K562 (cell line): Measurements from ENCODE around the gene HSD17B2. TPM values are rescaled to one million over a fixed set of nuclear protein-coding genes. Genes with fewer than 3 reads are reported as not detected.
A peak's percentile ranks its signal among the peaks of the same experiment; 100 is the strongest.

Experiments
- ATAC-seq: fragments of 200-7000 bp; cut with Tn5 transposase; 3 replicates; pipeline ENCODE4 v1.9.1; 2020; ENCODE audit warnings: moderate library complexity
- BruUV-seq: library from RNA; stranded (reverse); fragments of 400-500 nt; replicated peaks from 2 replicates; lab custom pipeline; 2021; lab: Mats Ljungman, UMichigan
- CTCF ChIA-PET: fragments of 300-600 bp; formaldehyde crosslinking; extraction: SDS; loops from one replicate; lab custom pipeline; 2021; ENCODE audit warnings: low intra/inter-chr PET ratio; lab: Yijun Ruan, JAX
- POLR2A ChIA-PET: fragments of 300-600, 350-650 bp; sonication (Branson Sonifier 250); formaldehyde crosslinking; extraction: SDS; loops from one replicate; lab custom pipeline; 2021; ENCODE audit warnings: antibody characterized with exemption, inconsistent platforms; lab: Yijun Ruan, JAX
- DNase-seq, 4 experiments: peaks; one replicate each; pipeline versions ENCODE4 v3.0.0 to v3.0.0-alpha.2; 2011 to 2018; ENCODE audit warnings: low spot score in 3 of 4, mixed read lengths in 3 of 4; ENCODE audit errors: extremely low read depth in 1 of 4
- FAIRE-seq: peaks from 2 replicates; lab custom pipeline; 2011; peaks lifted over from hg19 to GRCh38; lab: Jason Lieb, UNC
- H2AFZ ChIP-seq: 2 replicates; pipeline ENCODE4 v1.6.0; 2011; ENCODE audit warnings: low read depth, low read length, control low read depth, inconsistent platforms
- H3K27ac ChIP-seq: fragments of 200-600 bp; 3 replicates; pipeline ENCODE4 v1.8.0; 2011; ENCODE audit warnings: low read depth, mild to moderate bottlenecking, control low read depth, inconsistent platforms, low read length, moderate library complexity, mixed read lengths; ENCODE audit errors: extremely low read depth
- H3K27me3 ChIP-seq, 2 experiments: fragments of 300-600 bp in 1 of 2; 2 replicates in 1 of 2; 3 replicates in 1 of 2; pipeline versions ENCODE4 v1.6.0 to v1.8.0; 2011; ENCODE audit warnings: inconsistent platforms in 2 of 2, low read length in 2 of 2, mild to moderate bottlenecking in 1 of 2, mixed read lengths in 1 of 2, moderate library complexity in 1 of 2; ENCODE audit not compliant: control insufficient read depth in 2 of 2, insufficient read depth in 2 of 2
- H3K36me3 ChIP-seq: fragments of 300-600 bp; 3 replicates; pipeline ENCODE4 v1.8.0; 2011; ENCODE audit warnings: mild to moderate bottlenecking, low read length, inconsistent platforms; ENCODE audit not compliant: control insufficient read depth, insufficient read depth
- H3K4me1 ChIP-seq, 2 experiments: fragments of 200-600 bp in 1 of 2; replicated peaks in 1 of 2; 2 replicates in 1 of 2; 3 replicates in 1 of 2; pipeline versions ENCODE4 v1.5.1 to v1.8.0; 2011; ENCODE audit warnings: inconsistent platforms in 2 of 2, low read length in 2 of 2, mild to moderate bottlenecking in 1 of 2, mixed read lengths in 1 of 2, moderate library complexity in 1 of 2; ENCODE audit not compliant: control insufficient read depth in 2 of 2, insufficient read depth in 2 of 2
- H3K4me2 ChIP-seq: 2 replicates; pipeline ENCODE4 v1.6.1; 2011; ENCODE audit warnings: low read length, control low read depth, inconsistent platforms, mixed read lengths; ENCODE audit not compliant: insufficient read depth
- H3K4me3 ChIP-seq: fragments of 200-600 bp; sonication (generic), shearing (Covaris generic); 2 replicates; pipeline ENCODE4 v1.5.1; 2016; ENCODE audit warnings: control low read depth, inconsistent platforms
- H3K79me2 ChIP-seq: fragments of 200-600 bp; 3 replicates; pipeline ENCODE4 v1.8.0; 2011; ENCODE audit warnings: low read length, inconsistent platforms; ENCODE audit not compliant: control insufficient read depth, insufficient read depth
- H3K9ac ChIP-seq, 2 experiments: 2 replicates each; pipeline versions ENCODE4 v1.6.0 to v1.6.1; 2011; ENCODE audit warnings: low read depth in 2 of 2, low read length in 2 of 2, control low read depth in 1 of 2, inconsistent platforms in 1 of 2, mild to moderate bottlenecking in 1 of 2, mixed read lengths in 1 of 2; ENCODE audit not compliant: insufficient read depth in 1 of 2
- H3K9me1 ChIP-seq: one replicate; pipeline ENCODE4 v1.6.0; 2011; ENCODE audit warnings: inconsistent platforms, mild to moderate bottlenecking, low read length, moderate library complexity; ENCODE audit not compliant: control insufficient read depth, insufficient read depth
- H3K9me3 ChIP-seq: replicated peaks from 2 replicates; pipeline ENCODE4 v1.5.1; 2011; ENCODE audit warnings: low read depth, low read length, inconsistent platforms; ENCODE audit not compliant: control insufficient read depth, insufficient read depth
- H4K20me1 ChIP-seq: replicated peaks from 2 replicates; pipeline ENCODE4 v1.6.1; 2011; ENCODE audit warnings: low read length, inconsistent platforms, mixed read lengths; ENCODE audit not compliant: control insufficient read depth, insufficient read depth
- GTF2E2 ChIP-seq: fragments of 200-800 bp; sonication (Bioruptor generic); IDR thresholded peaks from 2 replicates; pipeline ENCODE4 v1.6.1; 2016; ENCODE audit warnings: missing genetic modification characterization, missing compliant biosample characterization
- HIVEP1 ChIP-seq: fragments of 250-450 bp; sonication (Bioruptor Pico); IDR thresholded peaks from 2 replicates; pipeline ENCODE4 v1.4.0; 2020; ENCODE audit warnings: mild to moderate bottlenecking
- NBN ChIP-seq: fragments of 450-650 bp; IDR thresholded peaks from 2 replicates; pipeline ENCODE4 v1.6.1; 2016; ENCODE audit warnings: low read depth, mild to moderate bottlenecking
- WGBS: fragments of 100-300 bp; shearing (Covaris generic); methylation state at CpG from one replicate; pipeline ENCODE4 v1.1.6; 2016; ENCODE audit warnings: low coverage, mixed read lengths; ENCODE audit not compliant: insufficient coverage; ENCODE audit errors: missing lambda C conversion rate; 5-methylcytosine and 5-hydroxymethylcytosine counted together
- in situ Hi-C: fragments of 300-500 bp; cut with MboI; formaldehyde crosslinking; loops from 4 replicates; pipeline ENCODE4 v1.15.0; 2018; ENCODE audit warnings: inconsistent platforms, mixed read lengths
- intact Hi-C: fragments of 100-400 bp; cut with micrococcal nuclease; formaldehyde crosslinking; loops from 2 replicates; pipeline ENCODE4 v1.14.2; 2022
- polyA plus RNA-seq, 8 experiments: library from polyadenylated mRNA; depleted of rRNA in 4 of 8; stranded (reverse) in 5 of 8; unstranded in 3 of 8; fragments of >200 nt; fragmentation: Nextera tagmentation in 2 of 8; fragmentation: Illumina TruSeq in 1 of 8; extraction: Ambion mirVana in 2 of 8; extraction: Trizol in 1 of 8; gene quantifications; 2 replicates each; pipeline versions ENCODE4 v1.2.1 to v1.2.3, GENCODE V29; 2011 to 2014; ENCODE audit warnings: inconsistent platforms in 1 of 8, missing spikeins in 1 of 8
- total RNA-seq, 7 experiments: library from RNA; depleted of rRNA in 6 of 7; stranded (reverse); fragments of >200 nt in 6 of 7; fragmentation: Illumina TruSeq in 2 of 7; extraction: Trizol in 2 of 7; gene quantifications; 2 replicates each; pipeline versions ENCODE4 v1.2.1 to v1.2.3, GENCODE V29; 2011 to 2021; ENCODE audit warnings: low replicate concordance in 1 of 7
- TF ChIP-seq, protein P1 (sequence below): fragments of 200-800 bp; sonication (Bioruptor generic); IDR thresholded peaks from 2 replicates; pipeline ENCODE4 v1.6.1; 2016; ENCODE audit warnings: missing genetic modification characterization, missing compliant biosample characterization
- TF ChIP-seq, protein P2 (sequence below): fragments of 250-450 bp; sonication (Bioruptor Pico); IDR thresholded peaks from 2 replicates; pipeline ENCODE4 v1.8.0; 2022; ENCODE audit warnings: inconsistent platforms, mild to moderate bottlenecking, moderate library complexity, borderline replicate concordance

HSD17B2 gene
- total and polyA plus RNA-seq, 9 of the 15 experiments (the other 6 are each of a cell fraction or from before 2014, with no cell fraction given) = not detected

GRCh38 chr16:82133798-82134197 lies 98.7 kb downstream of the HSD17B2 start:
- Histone ChIP-seq H3K27ac (no peak overlapping the region), H3K9ac (no peak overlapping the region), H3K79me2 (no peaks in the 10 kb centered on the region)
- ChIA-PET POLR2A (interaction anchor here (0.5 kb wide), 1 partner anchor 40 kb away, joined by 4 read pairs; no protein-coding TSS in a partner anchor), CTCF (no interaction called here)
- TF ChIP-seq, protein P1, sequence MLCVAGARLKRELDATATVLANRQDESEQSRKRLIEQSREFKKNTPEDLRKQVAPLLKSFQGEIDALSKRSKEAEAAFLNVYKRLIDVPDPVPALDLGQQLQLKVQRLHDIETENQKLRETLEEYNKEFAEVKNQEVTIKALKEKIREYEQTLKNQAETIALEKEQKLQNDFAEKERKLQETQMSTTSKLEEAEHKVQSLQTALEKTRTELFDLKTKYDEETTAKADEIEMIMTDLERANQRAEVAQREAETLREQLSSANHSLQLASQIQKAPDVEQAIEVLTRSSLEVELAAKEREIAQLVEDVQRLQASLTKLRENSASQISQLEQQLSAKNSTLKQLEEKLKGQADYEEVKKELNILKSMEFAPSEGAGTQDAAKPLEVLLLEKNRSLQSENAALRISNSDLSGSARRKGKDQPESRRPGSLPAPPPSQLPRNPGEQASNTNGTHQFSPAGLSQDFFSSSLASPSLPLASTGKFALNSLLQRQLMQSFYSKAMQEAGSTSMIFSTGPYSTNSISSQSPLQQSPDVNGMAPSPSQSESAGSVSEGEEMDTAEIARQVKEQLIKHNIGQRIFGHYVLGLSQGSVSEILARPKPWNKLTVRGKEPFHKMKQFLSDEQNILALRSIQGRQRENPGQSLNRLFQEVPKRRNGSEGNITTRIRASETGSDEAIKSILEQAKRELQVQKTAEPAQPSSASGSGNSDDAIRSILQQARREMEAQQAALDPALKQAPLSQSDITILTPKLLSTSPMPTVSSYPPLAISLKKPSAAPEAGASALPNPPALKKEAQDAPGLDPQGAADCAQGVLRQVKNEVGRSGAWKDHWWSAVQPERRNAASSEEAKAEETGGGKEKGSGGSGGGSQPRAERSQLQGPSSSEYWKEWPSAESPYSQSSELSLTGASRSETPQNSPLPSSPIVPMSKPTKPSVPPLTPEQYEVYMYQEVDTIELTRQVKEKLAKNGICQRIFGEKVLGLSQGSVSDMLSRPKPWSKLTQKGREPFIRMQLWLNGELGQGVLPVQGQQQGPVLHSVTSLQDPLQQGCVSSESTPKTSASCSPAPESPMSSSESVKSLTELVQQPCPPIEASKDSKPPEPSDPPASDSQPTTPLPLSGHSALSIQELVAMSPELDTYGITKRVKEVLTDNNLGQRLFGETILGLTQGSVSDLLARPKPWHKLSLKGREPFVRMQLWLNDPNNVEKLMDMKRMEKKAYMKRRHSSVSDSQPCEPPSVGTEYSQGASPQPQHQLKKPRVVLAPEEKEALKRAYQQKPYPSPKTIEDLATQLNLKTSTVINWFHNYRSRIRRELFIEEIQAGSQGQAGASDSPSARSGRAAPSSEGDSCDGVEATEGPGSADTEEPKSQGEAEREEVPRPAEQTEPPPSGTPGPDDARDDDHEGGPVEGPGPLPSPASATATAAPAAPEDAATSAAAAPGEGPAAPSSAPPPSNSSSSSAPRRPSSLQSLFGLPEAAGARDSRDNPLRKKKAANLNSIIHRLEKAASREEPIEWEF (CRISPR knock-in tag) = no peak
- TF ChIP-seq NBN (no peak), GTF2E2 (tag) (no peak), HIVEP1 (no peak)
- TF ChIP-seq, protein P2, sequence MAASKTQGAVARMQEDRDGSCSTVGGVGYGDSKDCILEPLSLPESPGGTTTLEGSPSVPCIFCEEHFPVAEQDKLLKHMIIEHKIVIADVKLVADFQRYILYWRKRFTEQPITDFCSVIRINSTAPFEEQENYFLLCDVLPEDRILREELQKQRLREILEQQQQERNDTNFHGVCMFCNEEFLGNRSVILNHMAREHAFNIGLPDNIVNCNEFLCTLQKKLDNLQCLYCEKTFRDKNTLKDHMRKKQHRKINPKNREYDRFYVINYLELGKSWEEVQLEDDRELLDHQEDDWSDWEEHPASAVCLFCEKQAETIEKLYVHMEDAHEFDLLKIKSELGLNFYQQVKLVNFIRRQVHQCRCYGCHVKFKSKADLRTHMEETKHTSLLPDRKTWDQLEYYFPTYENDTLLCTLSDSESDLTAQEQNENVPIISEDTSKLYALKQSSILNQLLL (CRISPR knock-in tag) = no peak
- TF ChIP-seq, all 486 proteins: peak for 0
- H3K27me3 ChIP-seq = no peaks in the 10 kb centered on the region
- H3K4me1 ChIP-seq = peaks cover 7 to 25% of the 10 kb centered on the region in 2 experiments; a peak in 3 of 5 replicates
- H3K36me3 ChIP-seq = peaks cover 11% of the 10 kb centered on the region; the same call in 1 of the 3 replicates
- in situ Hi-C loops = no loop called here
- H2AFZ ChIP-seq = no peak overlapping the region
- H3K4me3 ChIP-seq = no peak overlapping the region
- H4K20me1 ChIP-seq = no peaks in the 10 kb centered on the region; the same call in 1 of the 2 replicates
- intact Hi-C loops = no loop called here
- peak; percentile 48 for FAIRE-seq
- ATAC-seq = no peak
- no peaks in the 10 kb centered on the region for H3K9me3 ChIP-seq
- H3K9me1 ChIP-seq = no peaks in the 10 kb centered on the region
- H3K4me2 ChIP-seq = no peak overlapping the region
- no TSS peak for BruUV-seq
- WGBS = 48% methylated on average over 6 of the region's 6 CpGs
- DNase-seq = no peak
